ENCODE data around the gene CXCL8.

The CXCL8 gene

GRCh38 chr4:73762409-73762808 is 22.0 kb downstream of the CXCL8 start:
- no peak overlapping the region for H3K9ac ChIP-seq (ENCODE audit: low read length)
- TF ChIP-seq EZH2 (IDR thresholded peaks at IDR 0.05; ENCODE audit: borderline replicate concordance, low read length) (no peak), CTCF (IDR thresholded peaks at IDR 0.05; ENCODE audit: low read length) (no peak)
- H3K79me2 ChIP-seq (ENCODE audit: insufficient read depth, low read length) = no peaks in the 10 kb centered on the region
- H3K4me2 ChIP-seq (ENCODE audit: low read length) = no peak overlapping the region
- no peaks in the 10 kb centered on the region for H3K4me1 ChIP-seq (ENCODE audit: insufficient read depth, low read length, severe bottlenecking)
- no peaks in the 10 kb centered on the region for H3F3A ChIP-seq (ENCODE audit: insufficient read depth, low read length)
- no peaks in the 10 kb centered on the region for H4K20me1 ChIP-seq (ENCODE audit: insufficient read depth, low read length)
- no peak overlapping the region for H2AFZ ChIP-seq (ENCODE audit: low read length)
- no peak overlapping the region for H3K27ac ChIP-seq (ENCODE audit: low read depth, low read length, poor library complexity, severe bottlenecking)
- H3K9me2 ChIP-seq (ENCODE audit: low read depth, low read length) = no peaks in the 10 kb centered on the region
- no peaks in the 10 kb centered on the region for H3K36me3 ChIP-seq (ENCODE audit: insufficient read depth, low read length)
- no peaks in the 10 kb centered on the region for H3K27me3 ChIP-seq (ENCODE audit: insufficient read depth, low read length)
- no peaks in the 10 kb centered on the region for H3K9me3 ChIP-seq (ENCODE audit: low read length)
- H3K4me3 ChIP-seq (ENCODE audit: low read depth, low read length, poor library complexity, severe bottlenecking) = no peak overlapping the region

DNA sequence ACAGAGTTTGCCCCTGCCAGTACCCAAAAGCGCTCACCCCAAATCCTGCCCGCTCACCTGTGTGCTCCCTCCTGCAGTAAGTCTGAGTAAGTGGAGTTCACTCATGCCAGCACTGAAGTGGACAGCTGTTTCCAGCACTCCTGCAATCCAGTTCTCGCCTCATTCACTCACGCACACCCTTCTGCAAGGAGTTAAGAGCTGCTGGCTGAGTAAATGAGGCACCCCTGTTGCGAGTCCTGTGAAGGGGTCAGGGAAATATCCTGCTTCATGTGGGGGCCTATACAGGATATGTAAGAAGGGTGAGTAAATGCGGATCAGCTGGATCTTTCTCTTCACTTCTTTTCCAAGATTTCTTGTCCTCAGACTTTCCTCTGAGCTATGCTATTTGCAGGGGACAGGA is 23.5 kb downstream of the CXCL8 start:
- TF ChIP-seq CTCF (IDR thresholded peaks at IDR 0.05; ENCODE audit: low read length) (no peak), EZH2 (IDR thresholded peaks at IDR 0.05; ENCODE audit: borderline replicate concordance, low read length) (no peak)
- no peaks in the 10 kb centered on the region for H3K4me1 ChIP-seq (ENCODE audit: insufficient read depth, low read length, severe bottlenecking)
- H3F3A ChIP-seq (ENCODE audit: insufficient read depth, low read length) = no peaks in the 10 kb centered on the region
- no peaks in the 10 kb centered on the region for H3K9me3 ChIP-seq (ENCODE audit: low read length)
- no peak overlapping the region for H3K4me3 ChIP-seq (ENCODE audit: low read depth, low read length, poor library complexity, severe bottlenecking)
- no peak overlapping the region for H3K9ac ChIP-seq (ENCODE audit: low read length)
- no peaks in the 10 kb centered on the region for H3K36me3 ChIP-seq (ENCODE audit: insufficient read depth, low read length)
- H3K79me2 ChIP-seq (ENCODE audit: insufficient read depth, low read length) = no peaks in the 10 kb centered on the region
- H3K9me2 ChIP-seq (ENCODE audit: low read depth, low read length) = no peaks in the 10 kb centered on the region
- no peak overlapping the region for H3K27ac ChIP-seq (ENCODE audit: low read depth, low read length, poor library complexity, severe bottlenecking)
- H3K27me3 ChIP-seq (ENCODE audit: insufficient read depth, low read length) = no peaks in the 10 kb centered on the region
- no peaks in the 10 kb centered on the region for H4K20me1 ChIP-seq (ENCODE audit: insufficient read depth, low read length)
- H2AFZ ChIP-seq (ENCODE audit: low read length) = no peak overlapping the region
- H3K4me2 ChIP-seq (ENCODE audit: low read length) = no peak overlapping the region

DNA sequence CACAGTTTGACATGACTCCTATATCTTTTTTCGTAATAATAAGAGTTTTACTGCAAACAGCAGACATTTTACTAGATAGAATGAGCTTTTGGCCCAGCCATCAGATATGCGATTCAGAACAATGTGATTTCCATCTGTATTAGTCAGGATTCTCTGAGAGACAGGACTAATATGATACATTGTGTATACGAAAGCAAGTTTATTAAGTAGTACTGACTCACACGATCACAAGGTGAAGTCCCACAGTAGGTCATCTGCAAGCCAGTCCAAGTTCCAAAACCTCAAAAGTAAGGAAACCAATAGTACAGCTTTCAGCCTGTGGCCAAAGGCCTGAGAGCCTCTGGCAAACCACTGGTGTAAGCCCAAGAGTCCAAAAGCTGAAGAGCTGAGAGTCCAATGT is 24.1 kb downstream of the CXCL8 start:
- no peaks in the 10 kb centered on the region for H3K36me3 ChIP-seq (ENCODE audit: insufficient read depth, low read length)
- no peaks in the 10 kb centered on the region for H3F3A ChIP-seq (ENCODE audit: insufficient read depth, low read length)
- no peak overlapping the region for H3K9ac ChIP-seq (ENCODE audit: low read length)
- no peak overlapping the region for H3K4me2 ChIP-seq (ENCODE audit: low read length)
- H3K4me3 ChIP-seq (ENCODE audit: low read depth, low read length, poor library complexity, severe bottlenecking) = no peak overlapping the region
- no peak overlapping the region for H2AFZ ChIP-seq (ENCODE audit: low read length)
- TF ChIP-seq EZH2 (IDR thresholded peaks at IDR 0.05; ENCODE audit: borderline replicate concordance, low read length) = no peak
- TF ChIP-seq CTCF (IDR thresholded peaks at IDR 0.05; ENCODE audit: low read length) = no peak
- H3K9me3 ChIP-seq (ENCODE audit: low read length) = no peaks in the 10 kb centered on the region
- H3K27ac ChIP-seq (ENCODE audit: low read depth, low read length, poor library complexity, severe bottlenecking) = no peak overlapping the region
- H3K9me2 ChIP-seq (ENCODE audit: low read depth, low read length) = no peaks in the 10 kb centered on the region
- H3K79me2 ChIP-seq (ENCODE audit: insufficient read depth, low read length) = no peaks in the 10 kb centered on the region
- no peaks in the 10 kb centered on the region for H3K4me1 ChIP-seq (ENCODE audit: insufficient read depth, low read length, severe bottlenecking)
- no peaks in the 10 kb centered on the region for H3K27me3 ChIP-seq (ENCODE audit: insufficient read depth, low read length)
- no peaks in the 10 kb centered on the region for H4K20me1 ChIP-seq (ENCODE audit: insufficient read depth, low read length)
